SU-DHL-6 (cell line): Measurements from ENCODE around the gene CEP128.

Experiments
- H2AFZ ChIP-seq: fragments of 200-600 bp; sonication (generic); 2 replicates; pipeline ENCODE4 v1.6.1; 2014; ENCODE audit warnings: low read depth, mild to moderate bottlenecking, moderate library complexity, mixed read lengths, antibody characterized with exemption, low read length; ENCODE audit not compliant: severe bottlenecking
- H3F3A ChIP-seq: fragments of 200-600 bp; shearing (Covaris generic); 2 replicates; pipeline ENCODE4 v1.6.0; 2016; ENCODE audit warnings: antibody characterized with exemption, mild to moderate bottlenecking; ENCODE audit not compliant: insufficient read depth
- H3K27ac ChIP-seq: fragments of 200-600 bp; sonication (generic); 2 replicates; pipeline ENCODE4 v1.5.1; 2016; ENCODE audit warnings: low read depth, mild to moderate bottlenecking, low read length, moderate library complexity, mixed read lengths
- H3K27me3 ChIP-seq: fragments of 200-600 bp; sonication (generic), shearing (Covaris generic); 2 replicates; pipeline ENCODE4 v1.6.0; 2014; ENCODE audit warnings: mild to moderate bottlenecking, low read length
- H3K36me3 ChIP-seq: fragments of 200-600 bp; sonication (generic); 2 replicates; pipeline ENCODE4 v1.6.1; 2014; ENCODE audit warnings: mild to moderate bottlenecking, low read length, mixed read lengths
- H3K4me2 ChIP-seq: fragments of 300-600, 200-600 bp; shearing (Covaris generic), sonication (generic); 2 replicates; pipeline ENCODE4 v1.6.0; 2014; ENCODE audit warnings: low read length, low read depth, mild to moderate bottlenecking; ENCODE audit not compliant: poor library complexity, severe bottlenecking
- H3K4me3 ChIP-seq: fragments of 200-600 bp; sonication (generic); 2 replicates; pipeline ENCODE4 v1.5.1; 2014; ENCODE audit warnings: antibody characterized with exemption, low read length, mild to moderate bottlenecking, mixed read lengths; ENCODE audit not compliant: insufficient read depth, poor library complexity, severe bottlenecking
- H3K79me2 ChIP-seq: fragments of 200-600 bp; sonication (generic); 2 replicates; pipeline ENCODE4 v1.6.1; 2014; ENCODE audit warnings: mild to moderate bottlenecking, low read length, moderate library complexity; ENCODE audit not compliant: insufficient read depth
- H3K9ac ChIP-seq: fragments of 200-600 bp; sonication (generic); 2 replicates; pipeline ENCODE4 v1.7.0; 2014; ENCODE audit warnings: mild to moderate bottlenecking, low read length
- H3K9me2 ChIP-seq: fragments of 200-600 bp; sonication (generic); replicated peaks from 2 replicates; pipeline ENCODE4 v1.6.1; 2014; ENCODE audit warnings: low read length; ENCODE audit not compliant: insufficient read depth
- H3K9me3 ChIP-seq: fragments of 200-600 bp; sonication (generic); 2 replicates; pipeline ENCODE4 v1.6.1; 2014; ENCODE audit warnings: low read length, mixed read lengths; ENCODE audit not compliant: insufficient read depth
- H4K20me1 ChIP-seq: fragments of 200-600 bp; sonication (generic); 2 replicates; pipeline ENCODE4 v1.6.1; 2014; ENCODE audit warnings: low read depth, mild to moderate bottlenecking, antibody characterized with exemption, low read length, moderate library complexity, mixed read lengths
- EZH2phosphoT487 ChIP-seq: fragments of 200-600 bp; sonication (generic), shearing (Covaris generic); conservative IDR thresholded peaks from 2 replicates; pipeline ENCODE4 v1.6.1; 2018; ENCODE audit warnings: mild to moderate bottlenecking, antibody characterized with exemption, low read length, moderate library complexity, mixed read lengths
- TF ChIP-seq, protein P1 (sequence below): fragments of 200-600 bp; sonication (generic); IDR thresholded peaks from one replicate; pipeline ENCODE4 v1.5.1; 2017; ENCODE audit warnings: antibody characterized with exemption, mild to moderate bottlenecking, low read length, moderate library complexity; ENCODE audit not compliant: insufficient read depth, poor library complexity, severe bottlenecking

Gene CEP128

DNA sequence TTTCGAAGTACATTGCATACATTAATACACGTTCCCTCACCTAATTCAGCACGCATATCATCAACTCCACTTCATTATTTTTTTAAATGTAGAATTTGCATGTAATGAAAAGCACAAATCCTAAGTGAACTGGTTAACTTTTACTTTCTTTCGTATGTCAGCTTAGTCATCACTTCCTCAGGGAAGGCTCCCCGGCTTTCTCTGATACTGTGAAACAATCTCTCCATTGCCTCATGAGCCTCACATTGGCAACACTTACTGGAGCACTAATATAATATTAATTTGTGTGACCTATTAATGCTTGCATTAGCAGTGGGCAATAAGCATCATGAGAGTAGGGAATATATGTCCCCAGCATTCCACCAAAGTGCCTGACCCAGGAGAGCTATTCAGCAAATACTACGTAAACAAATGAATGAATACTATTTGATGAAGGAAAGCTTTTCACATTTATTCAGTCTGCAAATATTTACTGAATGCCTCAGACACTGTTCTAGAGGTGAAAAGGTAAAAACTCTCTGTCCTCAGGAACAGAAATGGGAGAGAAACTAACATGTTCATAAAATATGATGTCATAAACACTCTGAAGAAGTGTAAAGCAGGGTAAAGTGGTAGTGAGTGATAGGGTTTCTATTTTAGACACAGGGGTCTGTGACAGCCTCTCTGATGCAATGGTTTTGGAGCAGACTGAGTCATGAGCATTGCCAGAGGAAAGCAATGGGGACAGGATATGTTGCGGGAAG lies 402.7 kb downstream of the CEP128 start:
- Histone ChIP-seq H3K36me3 (no peaks in the 10 kb centered on the region), H3K79me2 (no peaks in the 10 kb centered on the region), H3F3A (no peaks in the 10 kb centered on the region), H3K27me3 (no peaks in the 10 kb centered on the region), H3K4me2 (no peak overlapping the region), H2AFZ (no peak overlapping the region), H3K9me3 (no peaks in the 10 kb centered on the region), H3K4me3 (no peak overlapping the region), H3K9ac (no peak overlapping the region), H4K20me1 (no peaks in the 10 kb centered on the region), H3K27ac (no peak overlapping the region), H3K9me2 (no peaks in the 10 kb centered on the region)
- no peak for TF ChIP-seq EZH2phosphoT487
- TF ChIP-seq, protein P1, sequence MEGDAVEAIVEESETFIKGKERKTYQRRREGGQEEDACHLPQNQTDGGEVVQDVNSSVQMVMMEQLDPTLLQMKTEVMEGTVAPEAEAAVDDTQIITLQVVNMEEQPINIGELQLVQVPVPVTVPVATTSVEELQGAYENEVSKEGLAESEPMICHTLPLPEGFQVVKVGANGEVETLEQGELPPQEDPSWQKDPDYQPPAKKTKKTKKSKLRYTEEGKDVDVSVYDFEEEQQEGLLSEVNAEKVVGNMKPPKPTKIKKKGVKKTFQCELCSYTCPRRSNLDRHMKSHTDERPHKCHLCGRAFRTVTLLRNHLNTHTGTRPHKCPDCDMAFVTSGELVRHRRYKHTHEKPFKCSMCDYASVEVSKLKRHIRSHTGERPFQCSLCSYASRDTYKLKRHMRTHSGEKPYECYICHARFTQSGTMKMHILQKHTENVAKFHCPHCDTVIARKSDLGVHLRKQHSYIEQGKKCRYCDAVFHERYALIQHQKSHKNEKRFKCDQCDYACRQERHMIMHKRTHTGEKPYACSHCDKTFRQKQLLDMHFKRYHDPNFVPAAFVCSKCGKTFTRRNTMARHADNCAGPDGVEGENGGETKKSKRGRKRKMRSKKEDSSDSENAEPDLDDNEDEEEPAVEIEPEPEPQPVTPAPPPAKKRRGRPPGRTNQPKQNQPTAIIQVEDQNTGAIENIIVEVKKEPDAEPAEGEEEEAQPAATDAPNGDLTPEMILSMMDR = no peak

DNA sequence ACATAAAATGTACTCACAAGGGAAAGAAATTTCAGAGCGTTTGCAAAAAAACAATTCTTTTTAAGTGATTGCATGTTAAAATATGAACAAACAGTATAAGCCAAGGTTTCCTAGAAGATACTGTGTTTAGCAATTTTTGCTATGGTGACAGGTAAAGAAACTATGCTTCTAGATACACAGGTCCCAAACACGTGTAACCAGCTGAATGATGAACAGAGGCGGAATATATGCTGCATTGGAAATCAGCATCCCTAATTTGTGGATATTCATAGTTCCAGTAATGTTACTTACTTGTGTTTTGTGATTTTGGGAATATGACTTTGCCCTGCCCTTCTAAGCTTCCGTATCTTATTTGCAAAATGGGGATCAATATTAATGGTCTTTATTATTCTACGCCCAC lies 403.9 kb downstream of the CEP128 start:
- H4K20me1 ChIP-seq = no peaks in the 10 kb centered on the region
- no peaks in the 10 kb centered on the region for H3K9me2 ChIP-seq
- H3K27ac ChIP-seq = no peak overlapping the region
- H3K27me3 ChIP-seq = no peaks in the 10 kb centered on the region
- no peaks in the 10 kb centered on the region for H3F3A ChIP-seq
- H3K9me3 ChIP-seq = no peaks in the 10 kb centered on the region
- H3K79me2 ChIP-seq = no peaks in the 10 kb centered on the region
- TF ChIP-seq, protein P1 = no peak
- no peak for TF ChIP-seq EZH2phosphoT487
- H3K9ac ChIP-seq = no peak overlapping the region
- H2AFZ ChIP-seq = no peak overlapping the region
- H3K4me2 ChIP-seq = no peak overlapping the region
- no peak overlapping the region for H3K4me3 ChIP-seq
- no peaks in the 10 kb centered on the region for H3K36me3 ChIP-seq

DNA sequence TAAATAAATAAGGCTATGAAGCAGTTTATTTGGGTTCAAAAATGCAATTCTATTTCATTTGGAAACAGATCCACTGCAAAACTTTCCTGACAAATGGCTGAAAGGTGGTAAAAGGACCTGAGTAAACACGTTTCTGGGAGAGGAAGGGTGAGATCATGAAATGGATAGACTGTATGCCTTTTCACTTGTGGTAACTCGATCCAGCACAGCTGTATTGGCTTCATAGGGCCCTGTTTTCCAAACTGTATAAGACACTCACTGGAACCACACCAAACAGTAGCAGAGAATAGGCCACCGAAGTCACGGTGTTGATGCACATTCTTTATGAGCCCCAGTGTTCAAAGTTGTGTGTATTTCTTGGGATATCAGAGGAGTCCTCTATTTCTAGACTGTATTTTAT lies 405.1 kb downstream of the CEP128 start:
- H3K27me3 ChIP-seq = no peaks in the 10 kb centered on the region
- no peak overlapping the region for H3K27ac ChIP-seq
- H3K9me2 ChIP-seq = no peaks in the 10 kb centered on the region
- TF ChIP-seq EZH2phosphoT487 = no peak
- TF ChIP-seq, protein P1 = no peak
- no peak overlapping the region for H3K9ac ChIP-seq
- no peaks in the 10 kb centered on the region for H3K9me3 ChIP-seq
- H3K4me3 ChIP-seq = no peak overlapping the region
- H3K4me2 ChIP-seq = no peak overlapping the region
- H3F3A ChIP-seq = no peaks in the 10 kb centered on the region
- H4K20me1 ChIP-seq = no peaks in the 10 kb centered on the region
- H2AFZ ChIP-seq = no peak overlapping the region
- H3K36me3 ChIP-seq = no peaks in the 10 kb centered on the region
- H3K79me2 ChIP-seq = no peaks in the 10 kb centered on the region
